GM12865 (cell line): ENCODE data around the gene PECR.

ENCODE experiments used
- DNase-seq: peaks from one replicate; pipeline ENCODE4 v3.0.0; 2010; ENCODE audit warnings: low read depth
- H3K4me3 ChIP-seq: 2 replicates; pipeline ENCODE4 v1.5.1; 2011; ENCODE audit warnings: mild to moderate bottlenecking, low read depth, low read length, control low read depth
- TF ChIP-seq, protein P1 (sequence below): IDR thresholded peaks from 2 replicates; pipeline ENCODE4 v1.5.1; 2011; ENCODE audit warnings: low read length, control low read depth, low read depth, inconsistent platforms; ENCODE audit not compliant: insufficient read depth; ENCODE audit errors: missing control alignments

PECR gene

DNA sequence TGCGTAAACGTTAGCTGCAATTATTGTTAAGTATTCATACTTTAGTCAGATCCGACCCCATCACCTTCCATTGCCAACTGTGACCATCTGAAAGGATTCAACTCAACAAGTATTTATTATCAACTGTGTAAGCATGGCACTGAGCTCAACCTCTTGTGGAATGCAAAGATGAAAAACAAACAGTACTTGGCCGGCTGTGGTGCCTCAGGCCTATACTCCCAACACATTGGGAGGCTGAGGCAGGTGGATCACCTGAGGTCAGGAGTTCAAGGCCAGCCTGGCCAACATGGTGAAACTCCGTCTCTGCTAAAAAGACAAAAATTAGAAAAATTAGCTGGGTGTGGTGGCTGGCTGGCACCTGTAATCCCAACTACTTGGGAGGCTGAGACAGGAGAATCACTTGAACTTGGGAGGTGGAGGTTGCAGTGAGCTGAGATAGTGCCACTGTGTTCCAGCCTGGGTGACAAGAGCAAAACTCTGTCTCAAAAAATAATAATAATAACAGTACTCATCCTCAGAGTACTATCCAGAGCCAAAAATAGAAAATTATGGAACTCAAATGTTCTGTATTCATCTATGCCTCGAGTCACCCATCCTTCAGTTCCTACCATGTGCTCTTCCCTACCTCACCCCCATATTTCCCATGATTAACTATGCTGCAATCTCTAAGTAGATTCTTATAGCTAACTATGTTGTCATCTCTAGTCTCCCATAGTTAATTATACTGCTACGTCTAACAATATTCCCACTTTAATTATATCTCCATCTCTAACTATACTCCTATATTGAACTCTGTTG is 59.6 kb downstream of the PECR start:
- TF ChIP-seq, protein P1, sequence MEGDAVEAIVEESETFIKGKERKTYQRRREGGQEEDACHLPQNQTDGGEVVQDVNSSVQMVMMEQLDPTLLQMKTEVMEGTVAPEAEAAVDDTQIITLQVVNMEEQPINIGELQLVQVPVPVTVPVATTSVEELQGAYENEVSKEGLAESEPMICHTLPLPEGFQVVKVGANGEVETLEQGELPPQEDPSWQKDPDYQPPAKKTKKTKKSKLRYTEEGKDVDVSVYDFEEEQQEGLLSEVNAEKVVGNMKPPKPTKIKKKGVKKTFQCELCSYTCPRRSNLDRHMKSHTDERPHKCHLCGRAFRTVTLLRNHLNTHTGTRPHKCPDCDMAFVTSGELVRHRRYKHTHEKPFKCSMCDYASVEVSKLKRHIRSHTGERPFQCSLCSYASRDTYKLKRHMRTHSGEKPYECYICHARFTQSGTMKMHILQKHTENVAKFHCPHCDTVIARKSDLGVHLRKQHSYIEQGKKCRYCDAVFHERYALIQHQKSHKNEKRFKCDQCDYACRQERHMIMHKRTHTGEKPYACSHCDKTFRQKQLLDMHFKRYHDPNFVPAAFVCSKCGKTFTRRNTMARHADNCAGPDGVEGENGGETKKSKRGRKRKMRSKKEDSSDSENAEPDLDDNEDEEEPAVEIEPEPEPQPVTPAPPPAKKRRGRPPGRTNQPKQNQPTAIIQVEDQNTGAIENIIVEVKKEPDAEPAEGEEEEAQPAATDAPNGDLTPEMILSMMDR = no peak
- H3K4me3 ChIP-seq = no peak overlapping the region
- DNase-seq = no peak

DNA sequence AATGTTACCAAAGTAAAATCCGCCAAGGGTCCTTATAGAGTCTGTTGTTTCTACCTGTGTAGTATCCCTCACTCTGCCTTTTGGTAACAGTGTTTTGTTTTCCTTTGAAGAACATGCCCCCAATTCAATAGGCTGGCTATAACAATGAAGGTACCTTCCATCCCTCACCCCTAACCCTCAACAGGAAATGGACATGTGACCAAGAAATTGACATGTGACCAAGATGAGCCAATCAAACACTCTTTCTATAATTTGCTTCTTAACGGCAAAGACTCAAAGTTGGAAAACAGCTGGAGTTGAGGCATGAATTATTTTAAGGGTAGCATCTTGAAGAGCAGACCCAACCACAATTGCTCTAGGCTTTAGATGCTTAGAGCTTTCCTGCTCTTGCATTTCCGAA is 62.9 kb downstream of the PECR start:
- H3K4me3 ChIP-seq = no peak overlapping the region
- TF ChIP-seq, protein P1 = no peak
- DNase-seq = no peak

DNA sequence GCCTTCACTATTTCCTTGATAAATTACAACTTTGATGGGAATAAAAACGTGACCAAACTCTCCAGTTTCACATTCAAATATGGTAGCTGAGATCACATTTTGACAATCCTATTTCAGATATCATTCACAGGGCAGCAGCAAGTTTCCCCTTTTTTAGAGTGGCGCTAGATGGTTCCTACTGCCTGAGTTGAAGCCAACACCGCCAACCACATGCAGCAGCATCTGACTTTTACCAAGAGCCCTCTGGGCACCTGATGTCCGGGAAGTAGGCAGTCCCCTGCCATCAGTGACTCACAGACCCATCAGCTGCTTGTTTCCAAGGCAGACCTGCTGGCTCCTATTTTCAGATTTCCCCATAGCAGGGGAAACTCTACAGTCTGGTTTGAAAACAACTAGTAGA is 64.2 kb downstream of the PECR start:
- peak; percentile 88 for DNase-seq

DNA sequence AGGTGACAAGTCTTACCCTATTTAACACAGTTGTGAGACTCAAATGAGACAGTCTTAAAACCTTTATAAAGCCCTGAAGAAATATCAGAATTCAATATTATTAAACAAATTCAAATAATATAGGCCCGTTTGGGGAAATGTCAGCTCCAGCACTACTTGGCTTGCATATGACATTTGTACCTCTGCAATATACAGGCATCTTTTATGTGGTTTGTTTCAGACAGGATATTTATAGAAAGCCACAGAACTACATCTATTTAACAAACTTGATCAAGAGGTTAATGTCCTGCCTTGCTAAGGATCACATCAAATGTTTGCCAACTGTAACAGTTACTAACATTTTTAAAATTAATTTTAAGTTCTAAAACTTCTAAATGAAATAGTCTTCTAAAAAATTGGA is 65.0 kb downstream of the PECR start:
- TF ChIP-seq, protein P1 = no peak
- DNase-seq = no peak
- peak overlapping the region; percentile 0 for H3K4me3 ChIP-seq

More for the DNA sequence above, 64.2 kb downstream of the PECR start:
- H3K4me3 ChIP-seq = no peak overlapping the region
- TF ChIP-seq, protein P1 = no peak

DNA sequence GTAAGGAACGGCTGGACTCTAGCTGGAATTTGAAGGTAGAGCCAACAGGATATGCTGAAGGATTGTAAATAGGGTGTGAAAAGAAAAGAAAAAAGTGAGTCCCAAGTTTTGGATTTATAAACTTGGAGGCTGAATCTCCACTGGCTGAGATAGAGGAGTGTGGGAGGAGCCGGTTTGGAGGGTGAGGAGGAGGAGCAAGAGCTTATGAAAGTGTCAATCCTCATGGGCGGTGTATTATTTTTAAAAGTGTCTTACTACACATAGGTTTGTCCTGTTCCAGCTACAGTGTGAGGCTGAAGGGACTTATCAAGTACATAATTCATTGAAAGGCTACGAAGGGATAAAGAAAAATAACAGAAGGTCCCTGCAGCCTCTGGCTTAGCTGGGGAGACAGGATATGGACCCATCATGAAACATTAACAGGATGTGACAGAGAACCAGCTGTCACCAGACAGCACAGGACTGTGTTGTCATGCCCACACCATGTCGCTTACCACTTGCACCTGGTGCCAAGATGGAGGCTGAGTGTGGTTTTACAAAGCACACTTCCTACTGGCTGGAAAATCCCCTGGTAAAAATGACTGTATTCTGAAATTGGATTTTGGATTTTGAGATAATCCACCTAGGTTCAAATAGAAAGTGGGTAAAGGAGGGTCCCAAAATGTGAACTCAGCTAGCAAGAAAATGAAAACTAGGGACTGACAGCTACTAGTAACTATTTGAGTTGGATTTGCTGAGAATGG is 65.7 kb downstream of the PECR start:
- peak; percentile 95 for DNase-seq
- peak overlapping the region; percentile 0 for H3K4me3 ChIP-seq
- TF ChIP-seq, protein P1 = no peak

DNA sequence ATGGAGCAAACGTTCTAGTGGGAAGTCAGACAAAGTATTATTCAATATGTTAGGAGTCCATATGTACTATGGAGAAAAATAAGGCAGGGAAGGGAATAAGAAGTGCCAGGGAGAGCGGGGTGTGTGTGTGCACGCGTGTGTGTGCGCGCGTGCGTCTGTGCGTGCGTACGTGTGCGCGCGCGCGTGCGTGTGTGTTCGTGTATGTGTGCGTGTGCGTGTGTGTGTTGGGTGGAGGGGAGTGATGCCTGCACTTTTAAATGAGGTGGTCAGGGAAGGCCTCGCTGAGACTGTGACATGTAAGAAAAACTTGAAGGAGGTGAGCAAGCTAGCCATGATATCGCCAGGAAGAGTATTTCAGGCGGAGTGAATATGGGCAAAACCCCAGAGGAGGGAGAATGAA is 66.6 kb downstream of the PECR start:
- TF ChIP-seq, protein P1 = no peak

More for the DNA sequence above, 66.6 kb downstream of the PECR start:
- DNase-seq = no peak
- H3K4me3 ChIP-seq = no peak overlapping the region
